ENCODE data around the gene NRF1.
"Not testable (repeated sequence)": the region's sequence is repeated elsewhere in the genome, so short reads cannot be mapped to it uniquely, and the experiment has no call there.

Gene NRF1

DNA sequence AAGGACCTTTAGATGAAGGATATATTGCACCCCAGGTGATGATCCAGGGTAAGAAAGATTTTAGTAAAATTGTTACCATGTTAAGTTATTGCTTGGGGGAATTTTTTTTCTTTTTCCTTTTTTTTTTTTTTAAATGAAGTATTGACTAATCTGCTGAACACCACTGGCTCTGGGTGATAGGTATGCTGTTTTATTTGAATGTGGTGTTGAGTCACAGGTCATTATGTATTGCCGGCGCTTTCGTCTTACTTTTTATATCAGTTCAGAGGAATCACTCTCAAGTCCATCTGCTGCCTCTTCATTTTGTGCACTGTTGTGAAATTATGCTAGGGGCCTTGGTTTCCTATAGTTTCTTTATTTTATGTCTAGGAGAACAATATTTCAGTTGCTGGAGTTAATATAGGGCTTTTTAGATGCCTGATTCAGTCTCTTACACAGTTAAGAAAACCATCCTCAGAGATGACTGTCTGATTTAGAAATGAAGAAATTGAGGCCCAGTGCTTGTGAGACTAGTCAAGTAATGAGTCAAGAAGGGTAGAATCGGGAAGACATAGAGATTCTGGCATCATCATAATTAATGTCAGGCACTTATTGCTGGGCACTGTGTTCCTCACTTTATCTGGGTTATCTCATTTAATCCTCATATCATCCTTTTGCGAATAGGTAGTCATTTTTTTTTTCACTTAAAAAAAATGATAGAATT is 38.7 kb downstream of the NRF1 start:
- no peak for DNase-seq

GRCh38 chr7:129652914-129653313 is 41.4 kb downstream of the NRF1 start:
- DNase-seq: no peak

GRCh38 chr7:129655811-129656210 is 44.3 kb downstream of the NRF1 start:
- no peak for DNase-seq

DNA sequence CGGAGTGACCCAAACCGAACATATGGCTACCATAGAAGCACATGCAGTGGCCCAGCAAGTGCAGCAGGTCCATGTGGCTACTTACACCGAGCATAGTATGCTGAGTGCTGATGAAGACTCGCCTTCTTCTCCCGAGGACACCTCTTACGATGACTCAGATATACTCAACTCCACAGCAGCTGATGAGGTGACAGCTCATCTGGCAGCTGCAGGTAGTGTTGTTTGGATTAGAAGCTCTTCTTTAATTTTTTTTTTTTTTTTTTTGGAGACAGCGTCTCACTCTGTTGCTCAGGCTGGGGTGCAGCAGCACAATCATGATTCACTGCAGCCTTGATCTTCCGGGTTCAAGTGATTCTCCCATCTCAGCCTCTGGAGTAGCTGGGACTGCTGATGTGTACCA is 45.8 kb downstream of the NRF1 start:
- no peak for DNase-seq

- DNase-seq: not testable (repeated sequence)
Observed at GRCh38 chr7:129659907-129660306, 48.4 kb downstream of the NRF1 start.

- no peak for DNase-seq
Observed at GRCh38 chr7:129661645-129662182, 50.2 kb downstream of the NRF1 start.

DNA sequence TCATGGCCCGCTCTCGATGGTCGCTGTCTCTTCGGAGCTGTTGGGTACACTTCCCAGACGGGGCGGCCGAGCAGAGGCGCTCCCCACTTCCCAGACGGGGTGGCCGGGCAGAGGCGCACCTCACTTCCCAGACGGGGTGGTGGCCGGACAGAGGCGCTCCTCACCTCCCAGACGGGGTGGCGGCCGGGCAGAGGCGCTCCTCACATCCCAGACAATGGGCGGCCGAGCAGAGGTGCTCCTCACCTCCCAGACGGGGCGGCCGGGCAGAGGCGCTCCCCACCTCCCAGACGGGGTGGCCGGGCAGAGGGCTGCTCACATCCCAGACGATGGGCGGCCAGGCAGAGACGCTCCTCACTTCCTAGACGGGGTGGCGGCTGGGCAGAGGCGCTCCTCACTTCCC is 51.7 kb downstream of the NRF1 start:
- not testable (repeated sequence) for DNase-seq

DNA sequence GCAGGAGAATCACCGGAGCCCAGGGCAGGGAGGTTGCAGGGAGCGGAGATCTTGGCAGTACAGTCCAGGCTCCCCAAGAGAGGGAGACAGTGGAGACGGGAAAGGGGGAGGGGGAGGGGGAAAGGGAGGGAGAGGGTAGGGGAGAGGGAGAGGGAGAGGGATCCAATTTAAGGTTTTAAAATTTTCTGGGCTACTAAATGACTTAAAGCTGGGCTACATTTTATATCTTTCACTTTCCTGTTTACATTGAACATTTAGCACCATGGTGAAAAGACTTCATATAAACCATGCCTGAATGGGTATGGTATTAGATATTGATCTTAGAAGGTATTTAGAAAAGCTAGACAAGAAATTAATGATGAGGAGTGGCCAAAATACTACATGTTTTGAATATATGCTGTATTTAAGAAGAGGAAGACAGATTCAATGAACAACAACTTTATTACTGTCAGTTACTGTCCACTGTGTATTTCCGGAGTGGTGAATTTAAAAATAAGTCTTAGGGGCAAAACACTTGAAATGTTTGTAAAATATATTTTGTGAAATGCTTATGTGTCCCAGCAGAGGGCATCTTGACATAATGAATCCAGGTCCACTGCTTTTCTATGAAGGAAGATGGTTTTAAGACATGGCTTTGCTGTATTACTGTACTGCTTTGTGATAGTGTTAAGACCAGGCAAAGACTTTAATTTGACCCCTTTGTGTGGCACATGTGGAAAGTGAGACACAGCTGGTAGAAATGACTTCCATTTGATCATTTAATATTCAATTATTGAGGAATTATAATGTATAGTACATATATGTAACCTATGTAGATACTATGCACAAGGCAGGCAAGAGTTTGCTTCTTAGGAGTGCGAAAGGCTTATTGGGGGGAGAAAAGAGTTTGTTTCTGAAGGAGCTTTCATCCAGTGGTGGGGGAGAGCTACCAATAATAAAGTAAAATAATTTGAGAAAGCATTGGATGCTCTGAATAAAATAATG is 52.8 kb downstream of the NRF1 start:
- no peak for DNase-seq

DNA sequence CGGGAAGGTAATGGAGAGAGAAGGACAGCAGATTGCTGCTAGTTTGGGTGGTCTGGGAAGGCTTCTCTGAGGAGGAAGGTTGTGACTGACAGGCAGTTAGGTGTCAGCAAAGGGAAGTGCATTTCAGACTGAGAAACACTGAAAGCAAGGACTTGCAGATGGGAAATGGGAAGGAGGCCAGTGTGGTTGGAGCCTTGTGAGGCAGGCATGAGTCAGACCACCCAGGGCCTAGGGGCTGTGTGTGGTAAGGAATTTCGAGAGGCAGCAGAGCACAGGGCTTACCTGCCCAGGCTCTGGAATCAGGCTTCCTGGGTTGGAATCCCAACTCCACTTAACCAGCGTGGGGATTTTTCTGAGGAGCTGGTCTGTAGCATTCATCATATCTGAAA is 53.5 kb downstream of the NRF1 start:
- DNase-seq: peak; percentile 7

GRCh38 chr7:129667116-129667515 is 55.6 kb downstream of the NRF1 start:
- no peak for DNase-seq

DNA sequence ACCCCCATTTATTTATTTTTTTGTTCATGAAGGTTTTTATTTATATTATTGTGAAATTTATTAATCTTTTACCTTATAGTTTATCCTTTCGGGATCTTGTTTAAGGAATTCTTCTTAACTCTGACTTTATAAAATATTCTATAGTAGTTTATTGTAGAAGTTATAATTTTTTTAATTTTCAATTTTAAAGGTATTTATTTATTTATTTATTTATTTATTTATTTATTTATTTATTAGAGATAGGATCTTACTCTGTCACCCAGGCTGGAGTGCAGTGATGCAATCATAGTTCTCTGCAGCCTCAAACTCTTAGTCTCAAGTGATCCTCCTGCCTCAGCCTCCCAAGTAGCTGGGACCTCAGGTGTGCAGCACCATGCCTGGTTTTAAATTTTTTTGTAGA is 56.0 kb downstream of the NRF1 start:
- DNase-seq: no peak

DNA sequence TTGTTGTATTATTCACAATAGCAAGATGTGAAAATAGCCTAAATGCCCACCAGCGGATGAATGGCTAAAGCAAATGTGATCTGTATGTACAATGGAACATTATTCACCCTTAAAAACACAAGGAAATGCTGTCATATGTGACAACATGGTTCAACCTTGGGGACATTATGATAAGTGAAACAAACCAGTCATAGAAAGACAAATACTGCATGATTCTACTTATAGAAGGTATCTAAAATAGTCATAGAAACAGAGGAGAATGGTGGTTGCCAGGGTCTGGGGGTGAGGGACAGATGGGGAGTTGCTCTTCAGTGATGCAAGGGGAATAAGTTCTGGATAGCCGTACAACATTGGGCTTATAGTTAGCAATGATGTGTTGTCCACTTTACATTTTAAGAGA is 58.4 kb downstream of the NRF1 start:
- no peak for DNase-seq

GRCh38 chr7:129670656-129671055 is 59.1 kb downstream of the NRF1 start:
- DNase-seq: no peak

DNA sequence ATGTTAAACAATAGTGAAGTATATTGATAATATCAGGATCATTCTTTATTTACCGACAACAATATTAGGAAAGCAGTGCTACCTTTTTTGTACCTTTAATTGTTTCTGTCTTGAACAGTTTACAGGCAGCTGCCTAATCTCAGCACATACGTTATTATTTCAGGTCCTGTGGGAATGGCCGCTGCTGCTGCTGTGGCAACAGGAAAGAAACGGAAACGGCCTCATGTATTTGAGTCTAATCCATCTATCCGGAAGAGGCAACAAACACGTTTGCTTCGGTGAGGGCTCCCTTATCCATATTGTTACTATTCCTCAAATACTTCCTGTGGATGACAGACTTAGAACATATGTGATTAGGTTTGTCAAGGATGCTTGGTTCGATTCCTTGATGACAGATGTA is 59.7 kb downstream of the NRF1 start:
- no peak for DNase-seq

DNA sequence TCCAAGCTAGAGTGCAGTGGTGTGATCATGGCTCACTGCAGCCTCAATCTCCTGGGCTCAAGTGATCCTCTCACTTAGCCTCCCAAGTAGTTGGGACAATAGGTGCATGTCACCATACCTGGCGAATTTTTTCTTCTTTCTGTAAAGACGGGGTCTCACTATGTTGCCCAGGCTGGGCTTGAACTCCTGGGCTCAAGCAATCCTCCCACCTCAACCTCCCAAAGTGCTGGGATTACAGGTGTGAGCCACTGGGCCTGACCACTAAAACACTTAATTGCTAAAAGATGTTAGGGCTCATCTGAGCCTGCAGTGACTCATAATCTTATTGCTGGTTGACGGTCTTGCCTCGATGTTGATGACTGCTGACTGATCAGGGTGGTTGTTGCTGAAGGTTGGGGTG is 63.0 kb downstream of the NRF1 start:
- not testable (repeated sequence) for DNase-seq

- no peak for DNase-seq
Observed at GRCh38 chr7:129675521-129675920, 64.0 kb downstream of the NRF1 start.

GRCh38 chr7:129676017-129676897 is 64.7 kb downstream of the NRF1 start:
- no peak for DNase-seq

- DNase-seq: no peak
Observed at GRCh38 chr7:129677796-129678195, 66.3 kb downstream of the NRF1 start.

- DNase-seq: no peak
Observed at GRCh38 chr7:129678606-129679005, 67.1 kb downstream of the NRF1 start.

GRCh38 chr7:129680400-129680799 is 68.9 kb downstream of the NRF1 start:
- no peak for DNase-seq

GRCh38 chr7:129684777-129685176 is 73.3 kb downstream of the NRF1 start:
- DNase-seq: no peak

- DNase-seq: no peak
Observed at GRCh38 chr7:129686063-129686462, 74.5 kb downstream of the NRF1 start.
